ENCODE data around the gene GPBP1L1.
A peak's percentile ranks its signal among the peaks of the same experiment; 100 is the strongest.

Gene GPBP1L1

GRCh38 chr1:45629035-45629434 lies 57.3 kb downstream of the GPBP1L1 start:
- H3K4me1 Mint-ChIP-seq: no peaks in the 10 kb centered on the region
- peaks cover 74% of the 10 kb centered on the region for H3K36me3 Mint-ChIP-seq
- H3K27me3 Mint-ChIP-seq: no peaks in the 10 kb centered on the region
- H3K9me3 Mint-ChIP-seq: no peaks in the 10 kb centered on the region
- no peak overlapping the region for H3K4me3 Mint-ChIP-seq
- H3K27ac Mint-ChIP-seq: no peak overlapping the region
- ATAC-seq: no peak

GRCh38 chr1:45623972-45624371 lies 62.4 kb downstream of the GPBP1L1 start, which contains the start of gene CCDC17:
CCDC17 (minus strand) TSS chr1:45624054; CDS start chr1:45623909, 145 bp downstream.
- Mint-ChIP-seq H3K36me3 (peaks cover 43% of the 10 kb centered on the region), H3K27ac (no peak within 1 kb of the TSS), H3K9me3 (no peaks in the 10 kb centered on the region), H3K27me3 (no peaks in the 10 kb centered on the region), H3K4me1 (no peaks in the 10 kb centered on the region), H3K4me3 (no peak within 1 kb of the TSS)
- no peak for ATAC-seq

- Mint-ChIP-seq H3K4me1 (no peaks in the 10 kb centered on the region), H3K36me3 (peaks cover 47% of the 10 kb centered on the region), H3K27ac (no peak overlapping the region), H3K27me3 (no peaks in the 10 kb centered on the region), H3K9me3 (no peaks in the 10 kb centered on the region), H3K4me3 (no peak overlapping the region)
- ATAC-seq: no peak
Measured at GRCh38 chr1:45622524-45623394, 63.6 kb downstream of the GPBP1L1 start.

- Mint-ChIP-seq H3K27me3 (no peaks in the 10 kb centered on the region), H3K27ac (no peak overlapping the region), H3K4me3 (no peak overlapping the region), H3K9me3 (no peaks in the 10 kb centered on the region), H3K4me1 (no peaks in the 10 kb centered on the region), H3K36me3 (peaks cover 45% of the 10 kb centered on the region)
- peak; percentile 6 for ATAC-seq
Measured at GRCh38 chr1:45621895-45622523, 64.3 kb downstream of the GPBP1L1 start.

GRCh38 chr1:45621501-45621836 lies 64.9 kb downstream of the GPBP1L1 start:
- Mint-ChIP-seq H3K36me3 (peaks cover 45% of the 10 kb centered on the region), H3K4me1 (peaks cover under 1% of the 10 kb centered on the region), H3K9me3 (no peaks in the 10 kb centered on the region), H3K27ac (no peak overlapping the region), H3K4me3 (no peak overlapping the region), H3K27me3 (no peaks in the 10 kb centered on the region)
- peak; percentile 48 for ATAC-seq

- Mint-ChIP-seq H3K4me1 (peaks cover 6% of the 10 kb centered on the region), H3K27ac (peak overlapping the region; percentile 13), H3K9me3 (no peaks in the 10 kb centered on the region), H3K27me3 (no peaks in the 10 kb centered on the region), H3K36me3 (peaks cover 49% of the 10 kb centered on the region), H3K4me3 (no peak overlapping the region)
- no peak for ATAC-seq
Measured at GRCh38 chr1:45620588-45621500, 65.5 kb downstream of the GPBP1L1 start.

- H3K9me3 Mint-ChIP-seq: no peaks in the 10 kb centered on the region
- H3K4me1 Mint-ChIP-seq: peaks cover 18% of the 10 kb centered on the region
- no peak overlapping the region for H3K4me3 Mint-ChIP-seq
- no peak overlapping the region for H3K27ac Mint-ChIP-seq
- no peaks in the 10 kb centered on the region for H3K27me3 Mint-ChIP-seq
- peaks cover 54% of the 10 kb centered on the region for H3K36me3 Mint-ChIP-seq
- no peak for ATAC-seq
Measured at GRCh38 chr1:45619149-45619921, 67.0 kb downstream of the GPBP1L1 start.

- Mint-ChIP-seq H3K4me1 (peaks cover 18% of the 10 kb centered on the region), H3K27me3 (no peaks in the 10 kb centered on the region), H3K9me3 (no peaks in the 10 kb centered on the region), H3K36me3 (peaks cover 57% of the 10 kb centered on the region), H3K4me3 (no peak overlapping the region), H3K27ac (no peak overlapping the region)
- no peak for ATAC-seq
Measured at GRCh38 chr1:45617618-45618017, 68.7 kb downstream of the GPBP1L1 start.

GRCh38 chr1:45615885-45616284 lies 70.4 kb downstream of the GPBP1L1 start:
- Mint-ChIP-seq H3K9me3 (no peaks in the 10 kb centered on the region), H3K27me3 (no peaks in the 10 kb centered on the region), H3K27ac (no peak overlapping the region), H3K4me1 (peaks cover 18% of the 10 kb centered on the region), H3K4me3 (no peak overlapping the region), H3K36me3 (peaks cover 65% of the 10 kb centered on the region)
- ATAC-seq: peak; percentile 71

- H3K27ac Mint-ChIP-seq: no peak overlapping the region
- peaks cover 78% of the 10 kb centered on the region for H3K36me3 Mint-ChIP-seq
- no peaks in the 10 kb centered on the region for H3K27me3 Mint-ChIP-seq
- peaks cover 30% of the 10 kb centered on the region for H3K4me1 Mint-ChIP-seq
- H3K4me3 Mint-ChIP-seq: no peak overlapping the region
- no peak for ATAC-seq
- no peaks in the 10 kb centered on the region for H3K9me3 Mint-ChIP-seq
Measured at GRCh38 chr1:45612941-45613579, 73.3 kb downstream of the GPBP1L1 start.

GRCh38 chr1:45610589-45611226 lies 75.6 kb downstream of the GPBP1L1 start:
- Mint-ChIP-seq H3K9me3 (no peaks in the 10 kb centered on the region), H3K4me1 (peaks cover 35% of the 10 kb centered on the region), H3K36me3 (peaks cover 80% of the 10 kb centered on the region), H3K27me3 (no peaks in the 10 kb centered on the region), H3K27ac (no peak overlapping the region), H3K4me3 (no peak overlapping the region)
- ATAC-seq: no peak

- Mint-ChIP-seq H3K9me3 (no peaks in the 10 kb centered on the region), H3K4me1 (peaks cover 25% of the 10 kb centered on the region), H3K27ac (peak overlapping the region; percentile 56), H3K4me3 (no peak overlapping the region), H3K27me3 (no peaks in the 10 kb centered on the region), H3K36me3 (peaks cover 73% of the 10 kb centered on the region)
- peak; percentile 62 for ATAC-seq
Measured at GRCh38 chr1:45608175-45609156, 77.9 kb downstream of the GPBP1L1 start.
